Glutamatergic neuron (in vitro differentiated cells): ENCODE data around the gene COX4I1. TPM values are rescaled to one million over a fixed set of nuclear protein-coding genes. Genes with fewer than 3 reads are reported as not detected.
"Not testable (repeated sequence)": the region's sequence is repeated elsewhere in the genome, so short reads cannot be mapped to it uniquely, and the experiment has no call there.

ENCODE experiments used
- DNase-seq: peaks from one replicate; pipeline ENCODE4 v3.0.0; 2022
- H3K27ac Mint-ChIP-seq: one replicate; pipeline ENCODE4 v1.8.0; 2020; ENCODE audit warnings: mild to moderate bottlenecking, mixed read lengths, inconsistent platforms; ENCODE audit not compliant: unreplicated experiment
- H3K27me3 Mint-ChIP-seq: one replicate; pipeline ENCODE4 v1.8.0; 2020; ENCODE audit warnings: mild to moderate bottlenecking, moderate library complexity, mixed read lengths, inconsistent platforms; ENCODE audit not compliant: unreplicated experiment
- H3K36me3 Mint-ChIP-seq: one replicate; pipeline ENCODE4 v1.8.0; 2020; ENCODE audit warnings: mild to moderate bottlenecking, mixed read lengths, inconsistent platforms; ENCODE audit not compliant: unreplicated experiment
- H3K4me1 Mint-ChIP-seq: one replicate; pipeline ENCODE4 v1.8.0; 2020; ENCODE audit warnings: mild to moderate bottlenecking, low read depth, mixed read lengths, inconsistent platforms; ENCODE audit not compliant: unreplicated experiment
- H3K4me3 Mint-ChIP-seq: one replicate; pipeline ENCODE4 v1.8.0; 2020; ENCODE audit warnings: mild to moderate bottlenecking, mixed read lengths, inconsistent platforms; ENCODE audit not compliant: unreplicated experiment
- H3K9me3 Mint-ChIP-seq: one replicate; pipeline ENCODE4 v1.8.0; 2020; ENCODE audit warnings: mild to moderate bottlenecking, moderate library complexity, mixed read lengths, inconsistent platforms; ENCODE audit not compliant: unreplicated experiment
- total RNA-seq: library from RNA; stranded (reverse); fragmentation: NEBNext Ultra II Directional; extraction: Animal tissue kit (Norgen Biotek cat#: 25700); gene quantifications from one replicate; pipeline ENCODE4 v1.2.1, GENCODE V29; 2021; ENCODE audit not compliant: unreplicated experiment
- TF ChIP-seq, protein P1 (sequence below): fragments of 200-600 bp; sonication (generic); IDR thresholded peaks from one replicate; pipeline ENCODE4 v1.5.0; 2021; ENCODE audit not compliant: partially characterized antibody, unreplicated experiment

Gene COX4I1
- total RNA-seq, 1 donor from 2014 or later = 544 TPM

DNA sequence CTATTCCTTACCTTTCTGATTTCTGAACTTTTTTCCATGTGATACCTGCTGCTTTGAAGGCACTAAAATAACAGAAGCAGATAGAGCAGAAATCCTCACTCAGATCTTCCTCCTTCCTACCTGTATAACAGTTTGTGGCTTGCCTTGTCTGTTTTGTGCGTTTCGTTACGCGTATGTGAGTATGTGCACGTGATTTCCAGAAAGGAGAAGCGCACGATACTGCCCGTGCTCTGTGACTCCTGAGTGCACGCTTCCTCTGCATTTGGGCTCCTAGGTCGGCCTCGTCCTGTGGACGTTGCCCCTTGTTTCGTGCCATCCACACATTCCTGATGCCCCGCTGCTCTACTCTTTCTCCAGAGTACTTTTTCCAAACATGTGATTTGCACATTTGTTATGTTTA, 4.1 kb downstream of the COX4I1 start:
- Mint-ChIP-seq H3K9me3 (peaks cover 12% of the 10 kb centered on the region), H3K4me3 (no peak overlapping the region)

DNA sequence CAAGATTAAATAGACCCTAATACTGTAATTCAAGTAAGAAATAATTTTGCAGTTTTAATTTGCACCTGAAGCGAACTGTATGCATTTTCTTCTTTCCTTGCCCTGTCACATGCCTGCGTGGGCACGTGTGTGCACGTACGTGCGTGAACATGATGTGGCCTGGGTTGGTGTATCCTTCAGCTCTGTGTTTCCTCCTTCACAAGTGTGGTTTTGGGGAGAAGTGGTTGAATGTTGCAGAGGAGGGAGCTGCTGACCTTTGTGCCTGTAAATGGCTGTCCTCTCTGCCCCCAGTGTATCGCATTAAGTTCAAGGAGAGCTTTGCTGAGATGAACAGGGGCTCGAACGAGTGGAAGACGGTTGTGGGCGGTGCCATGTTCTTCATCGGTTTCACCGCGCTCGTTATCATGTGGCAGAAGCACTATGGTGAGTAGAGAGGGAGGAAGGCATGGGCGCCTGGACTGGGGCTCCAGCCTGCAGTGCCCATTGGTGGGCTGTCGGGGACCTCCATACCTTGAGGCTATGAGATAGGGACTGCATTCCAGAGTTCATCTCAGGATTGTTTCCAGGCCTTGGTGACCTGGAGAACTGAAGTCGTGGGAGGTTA, 6.0 kb downstream of the COX4I1 start:
- no peak for DNase-seq
- Mint-ChIP-seq H3K36me3 (peaks cover 27% of the 10 kb centered on the region), H3K27me3 (peaks cover 4% of the 10 kb centered on the region), H3K4me3 (no peak overlapping the region), H3K4me1 (peaks cover 15% of the 10 kb centered on the region), H3K9me3 (peaks cover 12% of the 10 kb centered on the region), H3K27ac (no peak overlapping the region)
- TF ChIP-seq, protein P1, sequence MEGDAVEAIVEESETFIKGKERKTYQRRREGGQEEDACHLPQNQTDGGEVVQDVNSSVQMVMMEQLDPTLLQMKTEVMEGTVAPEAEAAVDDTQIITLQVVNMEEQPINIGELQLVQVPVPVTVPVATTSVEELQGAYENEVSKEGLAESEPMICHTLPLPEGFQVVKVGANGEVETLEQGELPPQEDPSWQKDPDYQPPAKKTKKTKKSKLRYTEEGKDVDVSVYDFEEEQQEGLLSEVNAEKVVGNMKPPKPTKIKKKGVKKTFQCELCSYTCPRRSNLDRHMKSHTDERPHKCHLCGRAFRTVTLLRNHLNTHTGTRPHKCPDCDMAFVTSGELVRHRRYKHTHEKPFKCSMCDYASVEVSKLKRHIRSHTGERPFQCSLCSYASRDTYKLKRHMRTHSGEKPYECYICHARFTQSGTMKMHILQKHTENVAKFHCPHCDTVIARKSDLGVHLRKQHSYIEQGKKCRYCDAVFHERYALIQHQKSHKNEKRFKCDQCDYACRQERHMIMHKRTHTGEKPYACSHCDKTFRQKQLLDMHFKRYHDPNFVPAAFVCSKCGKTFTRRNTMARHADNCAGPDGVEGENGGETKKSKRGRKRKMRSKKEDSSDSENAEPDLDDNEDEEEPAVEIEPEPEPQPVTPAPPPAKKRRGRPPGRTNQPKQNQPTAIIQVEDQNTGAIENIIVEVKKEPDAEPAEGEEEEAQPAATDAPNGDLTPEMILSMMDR = no peak

More for the DNA sequence above, 4.1 kb downstream of the COX4I1 start:
- no peak for DNase-seq
- Mint-ChIP-seq H3K4me1 (peaks cover 16% of the 10 kb centered on the region), H3K27ac (no peak overlapping the region), H3K27me3 (peaks cover 7% of the 10 kb centered on the region), H3K36me3 (peaks cover 27% of the 10 kb centered on the region)
- TF ChIP-seq, protein P1 = no peak

DNA sequence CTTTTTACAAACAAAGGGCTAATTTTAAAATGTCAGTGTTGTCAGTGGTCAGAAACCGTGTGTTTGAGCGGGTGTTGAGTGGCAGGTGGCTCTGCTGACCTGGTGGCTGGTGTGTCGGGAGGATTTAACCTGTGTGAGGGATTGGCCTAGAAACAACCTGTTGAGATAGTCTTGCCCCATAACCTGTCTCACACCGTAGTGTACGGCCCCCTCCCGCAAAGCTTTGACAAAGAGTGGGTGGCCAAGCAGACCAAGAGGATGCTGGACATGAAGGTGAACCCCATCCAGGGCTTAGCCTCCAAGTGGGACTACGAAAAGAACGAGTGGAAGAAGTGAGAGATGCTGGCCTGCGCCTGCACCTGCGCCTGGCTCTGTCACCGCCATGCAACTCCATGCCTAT, 7.0 kb downstream of the COX4I1 start:
- peaks cover 27% of the 10 kb centered on the region for H3K36me3 Mint-ChIP-seq

DNA sequence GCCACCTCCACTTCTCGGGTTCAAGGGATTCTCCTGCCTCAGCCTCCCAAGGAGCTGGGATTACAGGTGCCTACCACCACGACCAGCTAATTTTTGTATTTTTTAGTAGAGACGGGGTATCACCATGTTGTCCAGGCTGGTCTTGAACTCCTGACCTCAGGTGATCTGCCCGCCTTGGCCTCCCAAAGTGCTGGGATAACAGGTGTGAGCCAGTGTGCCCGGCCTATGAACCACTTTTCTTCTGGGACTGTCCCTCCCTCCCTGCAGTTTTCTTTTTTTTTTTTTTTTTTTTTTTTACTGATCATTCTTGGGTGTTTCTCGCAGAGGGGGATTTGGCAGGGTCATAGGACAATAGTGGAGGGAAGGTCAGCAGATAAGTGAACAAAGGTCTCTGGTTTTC, 7.8 kb downstream of the COX4I1 start:
- not testable (repeated sequence) for H3K4me3 Mint-ChIP-seq, DNase-seq, H3K9me3 Mint-ChIP-seq, H3K27me3 Mint-ChIP-seq, H3K4me1 Mint-ChIP-seq, H3K27ac Mint-ChIP-seq
- peaks cover 25% of the 10 kb centered on the region for H3K36me3 Mint-ChIP-seq

More for the DNA sequence above, 7.0 kb downstream of the COX4I1 start:
- peaks cover 2% of the 10 kb centered on the region for H3K27me3 Mint-ChIP-seq
- H3K9me3 Mint-ChIP-seq = peaks cover 9% of the 10 kb centered on the region
- peak overlapping the region; percentile 5 for H3K27ac Mint-ChIP-seq
- H3K4me1 Mint-ChIP-seq = peaks cover 9% of the 10 kb centered on the region
- no peak for DNase-seq
- TF ChIP-seq, protein P1 = no peak
- H3K4me3 Mint-ChIP-seq = no peak overlapping the region

DNA sequence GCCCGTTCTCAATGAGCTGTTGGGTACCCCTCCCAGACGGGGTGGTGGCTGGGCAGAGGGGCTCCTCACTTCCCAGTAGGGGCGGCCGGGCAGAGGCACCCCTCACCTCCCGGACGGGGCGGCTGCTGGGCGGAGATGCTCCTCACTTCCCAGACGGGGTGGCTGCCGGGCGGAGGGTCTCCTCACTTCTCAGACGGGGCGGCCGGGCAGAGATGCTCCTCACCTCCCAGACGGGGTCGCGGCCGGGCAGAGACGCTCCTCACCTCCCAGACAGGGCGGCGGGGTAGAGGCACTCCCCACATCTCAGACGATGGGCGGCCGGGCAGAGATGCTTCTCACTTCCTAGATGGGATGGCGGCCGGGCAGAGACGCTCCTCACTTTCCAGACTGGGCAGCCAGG, 8.6 kb downstream of the COX4I1 start:
- H3K36me3 Mint-ChIP-seq = peaks cover 23% of the 10 kb centered on the region
- H3K27me3 Mint-ChIP-seq, H3K4me1 Mint-ChIP-seq, H3K27ac Mint-ChIP-seq, H3K4me3 Mint-ChIP-seq, H3K9me3 Mint-ChIP-seq, DNase-seq: not testable (repeated sequence)

DNA sequence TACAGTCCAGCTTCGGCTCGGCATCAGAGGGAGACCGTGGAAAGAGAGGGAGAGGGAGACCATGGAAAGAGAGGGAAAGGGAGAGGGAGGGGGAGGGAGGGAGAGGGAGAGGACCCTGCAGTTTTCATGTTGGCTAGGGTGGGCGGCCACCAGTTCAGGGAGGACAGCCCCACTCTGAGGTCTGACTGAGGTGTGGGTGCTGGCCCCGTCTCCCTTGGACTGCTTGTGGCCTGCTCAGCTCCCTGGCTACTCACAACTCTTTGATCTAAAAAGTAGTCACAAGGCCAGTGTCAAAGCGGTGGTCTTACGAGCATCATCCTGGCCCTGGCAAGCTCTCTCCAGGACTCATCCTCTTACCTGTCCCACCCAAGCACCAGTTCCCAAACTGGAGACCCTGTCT, 9.4 kb downstream of the COX4I1 start:
- TF ChIP-seq, protein P1 = no peak
- no peak overlapping the region for H3K27ac Mint-ChIP-seq
- H3K4me1 Mint-ChIP-seq = peaks cover 2% of the 10 kb centered on the region
- H3K27me3 Mint-ChIP-seq = peaks cover 4% of the 10 kb centered on the region
- H3K36me3 Mint-ChIP-seq = peaks cover 20% of the 10 kb centered on the region
- H3K9me3 Mint-ChIP-seq = peaks cover 10% of the 10 kb centered on the region
- no peak for DNase-seq
- H3K4me3 Mint-ChIP-seq = no peak overlapping the region
